ENCODE results near the gene ANKRD44.
"Not testable (repeated sequence)": the region's sequence is repeated elsewhere in the genome, so short reads cannot be mapped to it uniquely, and the experiment has no call there.

The ANKRD44 gene

GRCh38 chr2:197256547-197257170 is 53.9 kb downstream of the ANKRD44 start:
- no peak for DNase-seq

GRCh38 chr2:197256021-197256420 is 54.6 kb downstream of the ANKRD44 start:
- no peak for DNase-seq

- peak; percentile 85 for DNase-seq
Observed at GRCh38 chr2:197255543-197255942, 55.0 kb downstream of the ANKRD44 start.

- DNase-seq = no peak
Observed at GRCh38 chr2:197254776-197255530, 55.6 kb downstream of the ANKRD44 start.

- DNase-seq = no peak
Observed at GRCh38 chr2:197251576-197251975, 59.0 kb downstream of the ANKRD44 start.

GRCh38 chr2:197251163-197251562 is 59.4 kb downstream of the ANKRD44 start:
- no peak for DNase-seq

- no peak for DNase-seq
Observed at GRCh38 chr2:197250084-197250397, 60.5 kb downstream of the ANKRD44 start.

GRCh38 chr2:197249381-197250083 is 61.0 kb downstream of the ANKRD44 start:
- DNase-seq = no peak

- DNase-seq = no peak
Observed at GRCh38 chr2:197248623-197249022, 62.0 kb downstream of the ANKRD44 start.

- DNase-seq = no peak
Observed at GRCh38 chr2:197248001-197248401, 62.6 kb downstream of the ANKRD44 start.

GRCh38 chr2:197247083-197247482 is 63.5 kb downstream of the ANKRD44 start:
- DNase-seq = no peak

- no peak for DNase-seq
Observed at GRCh38 chr2:197245829-197246804, 64.5 kb downstream of the ANKRD44 start.

GRCh38 chr2:197244349-197244748 is 66.2 kb downstream of the ANKRD44 start:
- DNase-seq = no peak

- DNase-seq = no peak
Observed at GRCh38 chr2:197242719-197243118, 67.9 kb downstream of the ANKRD44 start.

- no peak for DNase-seq
Observed at GRCh38 chr2:197241596-197241995, 69.0 kb downstream of the ANKRD44 start.

GRCh38 chr2:197241153-197241552 is 69.4 kb downstream of the ANKRD44 start:
- DNase-seq = no peak

GRCh38 chr2:197240421-197241041 is 70.0 kb downstream of the ANKRD44 start:
- DNase-seq = peak; percentile 54

GRCh38 chr2:197240018-197240417 is 70.6 kb downstream of the ANKRD44 start:
- DNase-seq = not testable (repeated sequence)

GRCh38 chr2:197239434-197239833 is 71.1 kb downstream of the ANKRD44 start:
- DNase-seq = peak; percentile 43

- DNase-seq = peak; percentile 54
Observed at GRCh38 chr2:197238043-197238365, 72.6 kb downstream of the ANKRD44 start.

- no peak for DNase-seq
Observed at GRCh38 chr2:197237291-197238042, 73.1 kb downstream of the ANKRD44 start.

- no peak for DNase-seq
Observed at GRCh38 chr2:197236816-197237215, 73.8 kb downstream of the ANKRD44 start.
